Liver (tissue), 9 donors: Measurements from ENCODE around the gene EXOC6B. TPM values are rescaled to one million over a fixed set of nuclear protein-coding genes. Genes with fewer than 3 reads are reported as not detected.

Experiments used
- DNase-seq: peaks from one replicate; pipeline ENCODE4 v3.0.0-alpha.2; 2017; ENCODE audit warnings: low spot score
- H3K27ac ChIP-seq, 2 donors: one replicate each; pipeline ENCODE4 v1.7.0; 2013; ENCODE audit warnings: inconsistent platforms in 2 of 2, low read length in 2 of 2, control low read depth in 1 of 2, low read depth in 1 of 2, mild to moderate bottlenecking in 1 of 2
- H3K27me3 ChIP-seq, 4 donors: one replicate each; pipeline versions ENCODE4 v1.6.1 to v1.7.0; 2013; ENCODE audit warnings: low read length in 3 of 4, inconsistent platforms in 1 of 4, mild to moderate bottlenecking in 1 of 4, moderate library complexity in 1 of 4; ENCODE audit not compliant: control insufficient read depth in 4 of 4, insufficient read depth in 4 of 4
- H3K36me3 ChIP-seq, 4 donors: one replicate each; pipeline versions ENCODE4 v1.6.1 to v1.7.0; 2013; ENCODE audit warnings: low read length in 3 of 4, mild to moderate bottlenecking in 3 of 4, low read depth in 1 of 4, moderate library complexity in 1 of 4; ENCODE audit not compliant: control insufficient read depth in 4 of 4, insufficient read depth in 3 of 4
- H3K4me1 ChIP-seq, 4 donors: one replicate each; pipeline versions ENCODE4 v1.6.1 to v1.7.0; 2013; ENCODE audit warnings: low read length in 3 of 4, mild to moderate bottlenecking in 3 of 4, moderate library complexity in 1 of 4; ENCODE audit not compliant: control insufficient read depth in 4 of 4, insufficient read depth in 4 of 4
- H3K4me3 ChIP-seq, 3 donors: one replicate each; pipeline versions ENCODE4 v1.6.1 to v1.7.0; 2013; ENCODE audit warnings: low read length in 3 of 3, control low read depth in 1 of 3, low read depth in 1 of 3, mild to moderate bottlenecking in 1 of 3
- H3K9ac ChIP-seq, 2 donors: one replicate each; pipeline ENCODE4 v1.7.0; 2013; ENCODE audit warnings: low read length in 2 of 2, mild to moderate bottlenecking in 2 of 2, moderate library complexity in 2 of 2, control low read depth in 1 of 2, low read depth in 1 of 2
- H3K9me3 ChIP-seq, 4 donors: one replicate each; pipeline versions ENCODE4 v1.6.1 to v1.7.0; 2013; ENCODE audit warnings: low read length in 3 of 4; ENCODE audit not compliant: control insufficient read depth in 4 of 4
- EGR1 ChIP-seq, 2 donors: IDR thresholded peaks; 2 replicates each; pipeline ENCODE4 v1.6.1; 2016 to 2018; ENCODE audit warnings: antibody characterized with exemption in 2 of 2, low read depth in 2 of 2
- FOXA1 ChIP-seq: IDR thresholded peaks from 2 replicates; pipeline ENCODE4 v1.6.1; 2016; ENCODE audit warnings: antibody characterized with exemption
- FOXA2 ChIP-seq: IDR thresholded peaks from 2 replicates; pipeline ENCODE4 v1.6.1; 2016; ENCODE audit warnings: antibody characterized with exemption
- GABPA ChIP-seq, 2 donors: IDR thresholded peaks in 1 of 2; conservative IDR thresholded peaks in 1 of 2; 2 replicates each; pipeline ENCODE4 v1.6.1; 2016; ENCODE audit warnings: antibody characterized with exemption in 2 of 2, mild to moderate bottlenecking in 1 of 2, moderate library complexity in 1 of 2
- HNF4A ChIP-seq, 2 donors: conservative IDR thresholded peaks; 2 replicates each; pipeline ENCODE4 v1.6.1; 2016; ENCODE audit warnings: antibody characterized with exemption in 2 of 2, mild to moderate bottlenecking in 2 of 2
- HNF4G ChIP-seq: IDR thresholded peaks from 2 replicates; pipeline ENCODE4 v1.6.1; 2016; ENCODE audit warnings: antibody characterized with exemption
- JUND ChIP-seq, 2 donors: IDR thresholded peaks; 2 replicates each; pipeline ENCODE4 v1.6.1; 2016; ENCODE audit warnings: antibody characterized with exemption in 2 of 2
- NR2F2 ChIP-seq: IDR thresholded peaks from 2 replicates; pipeline ENCODE4 v1.6.1; 2016; ENCODE audit warnings: antibody characterized with exemption
- RAD21 ChIP-seq, 2 donors: IDR thresholded peaks; 2 replicates each; pipeline ENCODE4 v1.6.1; 2016; ENCODE audit warnings: antibody characterized with exemption in 2 of 2, mild to moderate bottlenecking in 2 of 2
- RXRA ChIP-seq, 2 donors: IDR thresholded peaks; 2 replicates each; pipeline ENCODE4 v1.6.1; 2017 to 2018; ENCODE audit warnings: antibody characterized with exemption in 2 of 2, mild to moderate bottlenecking in 1 of 2
- SP1 ChIP-seq: IDR thresholded peaks from 2 replicates; pipeline ENCODE4 v1.6.1; 2018; ENCODE audit warnings: antibody characterized with exemption, mild to moderate bottlenecking
- TAF1 ChIP-seq: conservative IDR thresholded peaks from 2 replicates; pipeline ENCODE4 v1.6.1; 2016; ENCODE audit warnings: antibody characterized with exemption, mild to moderate bottlenecking
- YY1 ChIP-seq: IDR thresholded peaks from 2 replicates; pipeline ENCODE4 v1.6.1; 2016; ENCODE audit warnings: antibody characterized with exemption, mild to moderate bottlenecking
- WGBS: extraction: QIAGEN DNeasy Blood & Tissue Kit; methylation state at CpG from one replicate; pipeline ENCODE4 v1.1.7; 2013; 5-methylcytosine and 5-hydroxymethylcytosine counted together
- polyA plus RNA-seq, 2 donors: library from polyadenylated mRNA; stranded (reverse) in 1 of 2; unstranded in 1 of 2; fragments of 200-250 nt in 1 of 2; fragments of >200 nt in 1 of 2; fragmentation: Nextera tagmentation in 1 of 2; extraction: Ambion mirVana in 1 of 2; gene quantifications; one replicate each; pipeline versions ENCODE4 v1.2.1 to v1.2.3, GENCODE V29; 2013 to 2015
- total RNA-seq, 2 donors: library from RNA; depleted of rRNA; stranded (reverse); fragments of >200 nt; gene quantifications; one replicate each; pipeline ENCODE4 v1.2.3, GENCODE V29; 2014
- TF ChIP-seq, protein P1 (sequence below): IDR thresholded peaks from 2 replicates; pipeline ENCODE4 v1.6.1; 2016; ENCODE audit warnings: antibody characterized with exemption, mild to moderate bottlenecking
- TF ChIP-seq, protein P2 (sequence below): IDR thresholded peaks from 2 replicates; pipeline ENCODE4 v1.6.1; 2016; ENCODE audit warnings: antibody characterized with exemption
- TF ChIP-seq, protein P3 (sequence below): fragments of 150-350 bp; IDR thresholded peaks from 2 replicates; pipeline ENCODE4 v1.5.1; 2017; ENCODE audit warnings: improper control_type of control experiment, low read depth, low read length; ENCODE audit not compliant: missing input control
- TF ChIP-seq, protein P4 (sequence below): IDR thresholded peaks from 2 replicates; pipeline ENCODE4 v1.6.1; 2016; ENCODE audit warnings: antibody characterized with exemption
- TF ChIP-seq, protein P5 (sequence below): IDR thresholded peaks from 2 replicates; pipeline ENCODE4 v1.6.1; 2016; ENCODE audit warnings: antibody characterized with exemption
- donor health status: healthy.
- donor health status: healthy.
- donor health status: healthy.
- donor health status: healthy.
- donor health status: healthy.

Gene EXOC6B
- total and polyA plus RNA-seq, 4 donors = 1.7 to 9.5 (median 5.5) TPM

DNA sequence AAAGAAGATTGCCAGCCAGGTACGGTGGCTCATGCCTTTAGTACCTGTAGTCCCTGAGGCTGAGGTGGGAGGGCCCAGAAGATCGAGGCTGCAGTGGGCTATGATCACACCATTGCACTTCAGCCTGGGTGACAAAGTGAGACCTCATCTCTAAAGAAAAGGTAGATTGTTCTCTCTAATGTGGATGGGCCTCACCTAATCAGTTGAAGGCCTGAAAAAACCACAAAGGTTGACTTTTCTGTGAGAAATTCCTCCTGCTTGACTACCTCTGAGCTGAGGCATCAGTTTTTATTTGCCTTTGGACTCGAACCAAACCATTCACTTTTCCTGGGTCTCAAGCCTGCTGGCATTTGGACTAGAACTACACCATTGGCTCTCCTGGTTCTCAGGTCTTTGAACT lies 536.1 kb downstream of the EXOC6B start:
- no peak overlapping the region for H3K9ac ChIP-seq
- WGBS = 90% methylated on average over 3 of the region's 3 CpGs
- no peak overlapping the region for H3K4me3 ChIP-seq
- TF ChIP-seq, protein P1, sequence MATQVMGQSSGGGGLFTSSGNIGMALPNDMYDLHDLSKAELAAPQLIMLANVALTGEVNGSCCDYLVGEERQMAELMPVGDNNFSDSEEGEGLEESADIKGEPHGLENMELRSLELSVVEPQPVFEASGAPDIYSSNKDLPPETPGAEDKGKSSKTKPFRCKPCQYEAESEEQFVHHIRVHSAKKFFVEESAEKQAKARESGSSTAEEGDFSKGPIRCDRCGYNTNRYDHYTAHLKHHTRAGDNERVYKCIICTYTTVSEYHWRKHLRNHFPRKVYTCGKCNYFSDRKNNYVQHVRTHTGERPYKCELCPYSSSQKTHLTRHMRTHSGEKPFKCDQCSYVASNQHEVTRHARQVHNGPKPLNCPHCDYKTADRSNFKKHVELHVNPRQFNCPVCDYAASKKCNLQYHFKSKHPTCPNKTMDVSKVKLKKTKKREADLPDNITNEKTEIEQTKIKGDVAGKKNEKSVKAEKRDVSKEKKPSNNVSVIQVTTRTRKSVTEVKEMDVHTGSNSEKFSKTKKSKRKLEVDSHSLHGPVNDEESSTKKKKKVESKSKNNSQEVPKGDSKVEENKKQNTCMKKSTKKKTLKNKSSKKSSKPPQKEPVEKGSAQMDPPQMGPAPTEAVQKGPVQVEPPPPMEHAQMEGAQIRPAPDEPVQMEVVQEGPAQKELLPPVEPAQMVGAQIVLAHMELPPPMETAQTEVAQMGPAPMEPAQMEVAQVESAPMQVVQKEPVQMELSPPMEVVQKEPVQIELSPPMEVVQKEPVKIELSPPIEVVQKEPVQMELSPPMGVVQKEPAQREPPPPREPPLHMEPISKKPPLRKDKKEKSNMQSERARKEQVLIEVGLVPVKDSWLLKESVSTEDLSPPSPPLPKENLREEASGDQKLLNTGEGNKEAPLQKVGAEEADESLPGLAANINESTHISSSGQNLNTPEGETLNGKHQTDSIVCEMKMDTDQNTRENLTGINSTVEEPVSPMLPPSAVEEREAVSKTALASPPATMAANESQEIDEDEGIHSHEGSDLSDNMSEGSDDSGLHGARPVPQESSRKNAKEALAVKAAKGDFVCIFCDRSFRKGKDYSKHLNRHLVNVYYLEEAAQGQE = no peak
- TF ChIP-seq GABPA (IDR thresholded peaks at IDR 0.05 in 1 of 2, conservative IDR thresholded peaks at IDR 0.05 in 1 of 2) = no peak
- no peak for TF ChIP-seq HNF4A (conservative IDR thresholded peaks at IDR 0.05)
- TF ChIP-seq, protein P2, sequence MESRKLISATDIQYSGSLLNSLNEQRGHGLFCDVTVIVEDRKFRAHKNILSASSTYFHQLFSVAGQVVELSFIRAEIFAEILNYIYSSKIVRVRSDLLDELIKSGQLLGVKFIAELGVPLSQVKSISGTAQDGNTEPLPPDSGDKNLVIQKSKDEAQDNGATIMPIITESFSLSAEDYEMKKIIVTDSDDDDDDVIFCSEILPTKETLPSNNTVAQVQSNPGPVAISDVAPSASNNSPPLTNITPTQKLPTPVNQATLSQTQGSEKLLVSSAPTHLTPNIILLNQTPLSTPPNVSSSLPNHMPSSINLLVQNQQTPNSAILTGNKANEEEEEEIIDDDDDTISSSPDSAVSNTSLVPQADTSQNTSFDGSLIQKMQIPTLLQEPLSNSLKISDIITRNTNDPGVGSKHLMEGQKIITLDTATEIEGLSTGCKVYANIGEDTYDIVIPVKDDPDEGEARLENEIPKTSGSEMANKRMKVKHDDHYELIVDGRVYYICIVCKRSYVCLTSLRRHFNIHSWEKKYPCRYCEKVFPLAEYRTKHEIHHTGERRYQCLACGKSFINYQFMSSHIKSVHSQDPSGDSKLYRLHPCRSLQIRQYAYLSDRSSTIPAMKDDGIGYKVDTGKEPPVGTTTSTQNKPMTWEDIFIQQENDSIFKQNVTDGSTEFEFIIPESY = no peak
- TF ChIP-seq FOXA2 = no peak
- no peak for TF ChIP-seq RXRA (IDR thresholded peaks at IDR 0.05)
- TF ChIP-seq JUND (IDR thresholded peaks at IDR 0.05) = no peak
- TF ChIP-seq, protein P3, sequence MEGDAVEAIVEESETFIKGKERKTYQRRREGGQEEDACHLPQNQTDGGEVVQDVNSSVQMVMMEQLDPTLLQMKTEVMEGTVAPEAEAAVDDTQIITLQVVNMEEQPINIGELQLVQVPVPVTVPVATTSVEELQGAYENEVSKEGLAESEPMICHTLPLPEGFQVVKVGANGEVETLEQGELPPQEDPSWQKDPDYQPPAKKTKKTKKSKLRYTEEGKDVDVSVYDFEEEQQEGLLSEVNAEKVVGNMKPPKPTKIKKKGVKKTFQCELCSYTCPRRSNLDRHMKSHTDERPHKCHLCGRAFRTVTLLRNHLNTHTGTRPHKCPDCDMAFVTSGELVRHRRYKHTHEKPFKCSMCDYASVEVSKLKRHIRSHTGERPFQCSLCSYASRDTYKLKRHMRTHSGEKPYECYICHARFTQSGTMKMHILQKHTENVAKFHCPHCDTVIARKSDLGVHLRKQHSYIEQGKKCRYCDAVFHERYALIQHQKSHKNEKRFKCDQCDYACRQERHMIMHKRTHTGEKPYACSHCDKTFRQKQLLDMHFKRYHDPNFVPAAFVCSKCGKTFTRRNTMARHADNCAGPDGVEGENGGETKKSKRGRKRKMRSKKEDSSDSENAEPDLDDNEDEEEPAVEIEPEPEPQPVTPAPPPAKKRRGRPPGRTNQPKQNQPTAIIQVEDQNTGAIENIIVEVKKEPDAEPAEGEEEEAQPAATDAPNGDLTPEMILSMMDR = no peak
- no peak for TF ChIP-seq EGR1 (IDR thresholded peaks at IDR 0.05; ENCODE audit: low read depth in 2 of 2)
- no peak for TF ChIP-seq HNF4G
- no peak for TF ChIP-seq FOXA1
- no peak for TF ChIP-seq NR2F2
- TF ChIP-seq, protein P4, sequence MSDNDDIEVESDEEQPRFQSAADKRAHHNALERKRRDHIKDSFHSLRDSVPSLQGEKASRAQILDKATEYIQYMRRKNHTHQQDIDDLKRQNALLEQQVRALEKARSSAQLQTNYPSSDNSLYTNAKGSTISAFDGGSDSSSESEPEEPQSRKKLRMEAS = no peak
- no peak for TF ChIP-seq YY1
- no peak for TF ChIP-seq TAF1
- no peak for TF ChIP-seq SP1
- TF ChIP-seq, protein P5, sequence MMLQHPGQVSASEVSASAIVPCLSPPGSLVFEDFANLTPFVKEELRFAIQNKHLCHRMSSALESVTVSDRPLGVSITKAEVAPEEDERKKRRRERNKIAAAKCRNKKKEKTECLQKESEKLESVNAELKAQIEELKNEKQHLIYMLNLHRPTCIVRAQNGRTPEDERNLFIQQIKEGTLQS = no peak
- TF ChIP-seq RAD21 (IDR thresholded peaks at IDR 0.05) = no peak
- DNase-seq = no peak
- no peaks in the 10 kb centered on the region for H3K27me3 ChIP-seq
- no peaks in the 10 kb centered on the region for H3K36me3 ChIP-seq
- no peak overlapping the region for H3K27ac ChIP-seq
- H3K9me3 ChIP-seq = no peaks in the 10 kb centered on the region
- no peaks in the 10 kb centered on the region for H3K4me1 ChIP-seq
